IPS DF 4.7 (cell line): ENCODE results near the gene KLHL36.
"Not testable (repeated sequence)": the region's sequence is repeated elsewhere in the genome, so short reads cannot be mapped to it uniquely, and the experiment has no call there.

Source experiments
- DNase-seq: peaks from one replicate; pipeline ENCODE4 v3.0.0-alpha.2; 2013; ENCODE audit warnings: low spot score; ENCODE audit errors: extremely low read depth

KLHL36 gene

GRCh38 chr16:84690088-84690819 lies 41.9 kb downstream of the KLHL36 start:
- DNase-seq = no peak

DNA sequence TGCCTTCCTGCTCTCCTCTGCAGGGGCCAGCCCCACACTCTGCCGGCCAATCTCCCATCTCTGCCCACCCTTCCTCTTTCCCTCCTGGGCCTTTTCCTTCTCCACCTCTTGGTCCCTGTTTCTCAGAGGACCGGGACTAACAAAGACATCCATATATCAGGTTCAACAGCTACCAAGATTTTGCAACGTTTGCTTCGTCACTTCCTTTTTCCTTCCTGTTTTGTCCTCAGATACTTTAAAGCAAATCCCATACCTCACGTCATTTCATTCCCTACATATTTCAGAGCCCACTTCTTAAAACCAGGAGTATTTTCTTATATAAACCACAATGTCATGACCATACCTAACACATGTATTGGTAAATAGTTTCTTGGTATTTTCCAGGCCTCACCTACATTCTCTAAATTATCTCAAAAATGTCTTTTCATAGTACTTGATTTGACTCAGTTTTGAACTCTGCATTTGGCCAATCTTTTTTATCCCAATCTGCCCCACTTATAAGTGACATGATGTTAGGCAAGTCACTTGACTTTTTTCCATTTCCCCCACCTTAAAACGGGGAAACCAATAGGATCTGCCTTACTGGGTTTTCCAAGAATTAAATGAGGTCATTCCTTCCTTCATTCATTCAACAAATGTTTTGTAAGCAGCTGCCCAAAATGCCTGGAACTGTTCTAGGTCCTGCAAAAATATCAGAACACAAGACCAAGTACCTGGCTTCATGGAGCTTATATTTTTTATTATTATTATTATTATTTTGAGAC lies 44.3 kb downstream of the KLHL36 start:
- DNase-seq = no peak

- not testable (repeated sequence) for DNase-seq
Measured at GRCh38 chr16:84693869-84694268, 45.6 kb downstream of the KLHL36 start.

GRCh38 chr16:84694980-84695379 lies 46.7 kb downstream of the KLHL36 start:
- DNase-seq = no peak

- DNase-seq = no peak
Measured at GRCh38 chr16:84699147-84699711, 50.9 kb downstream of the KLHL36 start.

DNA sequence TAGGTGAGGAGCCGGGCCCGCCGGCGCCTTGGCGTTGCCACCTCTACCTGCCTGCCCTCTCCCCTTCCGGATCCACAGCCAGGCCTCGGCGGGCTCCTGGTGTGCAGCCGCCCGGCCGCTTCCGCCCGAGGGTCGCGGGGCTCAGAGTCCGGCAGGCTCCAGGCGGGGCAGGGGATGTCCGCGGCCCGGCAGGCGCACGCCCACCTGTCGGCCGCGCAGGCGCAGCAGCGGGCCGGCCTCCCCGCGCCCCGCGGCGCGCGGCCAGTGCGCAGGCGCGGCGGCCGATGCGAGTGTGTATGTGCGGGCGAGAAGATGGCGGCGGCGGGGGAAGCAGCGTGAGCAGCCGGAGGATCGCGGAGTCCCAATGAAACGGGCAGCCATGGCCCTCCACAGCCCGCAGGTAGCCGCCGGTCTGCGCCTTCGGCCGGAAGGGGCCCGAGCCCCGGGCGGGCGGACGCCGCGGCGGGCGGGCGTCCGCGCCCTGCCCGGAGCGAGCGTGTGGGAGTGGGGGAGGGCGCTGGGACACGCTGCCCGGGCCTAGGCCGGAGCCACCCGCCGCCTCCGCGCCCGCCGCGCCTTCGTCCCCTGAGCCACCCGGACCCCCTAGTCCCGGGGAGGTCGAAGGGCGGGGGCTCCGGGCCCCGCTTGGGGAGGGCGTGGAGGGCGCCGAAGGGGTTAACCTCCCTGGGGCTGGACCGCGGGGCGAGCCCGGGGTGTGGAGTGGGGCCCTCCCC lies 51.6 kb downstream of the KLHL36 start, which contains the start of gene USP10:
Gene USP10, plus strand, starts transcription at position 289 of the 734 bp plus-strand sequence. Its CDS starts 91 bp downstream, at position 380.
- DNase-seq = no peak

GRCh38 chr16:84700446-84701300 lies 52.4 kb downstream of the KLHL36 start:
- DNase-seq = no peak

DNA sequence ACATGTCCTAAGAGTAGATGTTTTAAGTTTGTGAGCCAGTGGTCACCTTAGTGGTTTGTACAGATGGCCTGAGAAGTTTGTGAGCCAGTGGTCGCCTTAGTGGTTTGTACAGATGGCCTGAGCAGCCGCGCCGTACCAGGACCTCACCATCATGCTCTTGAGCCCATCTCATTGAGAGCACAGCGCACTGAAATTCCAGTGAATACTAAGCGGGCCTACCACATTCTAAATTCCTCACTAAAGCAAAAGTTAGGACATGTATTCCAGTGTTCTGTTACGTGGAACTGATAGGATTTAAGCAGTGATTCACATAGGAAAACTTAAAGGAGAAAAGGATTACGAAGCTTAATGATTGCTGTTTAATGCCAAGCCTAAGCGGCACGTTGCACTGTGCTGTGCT lies 55.4 kb downstream of the KLHL36 start:
- no peak for DNase-seq

DNA sequence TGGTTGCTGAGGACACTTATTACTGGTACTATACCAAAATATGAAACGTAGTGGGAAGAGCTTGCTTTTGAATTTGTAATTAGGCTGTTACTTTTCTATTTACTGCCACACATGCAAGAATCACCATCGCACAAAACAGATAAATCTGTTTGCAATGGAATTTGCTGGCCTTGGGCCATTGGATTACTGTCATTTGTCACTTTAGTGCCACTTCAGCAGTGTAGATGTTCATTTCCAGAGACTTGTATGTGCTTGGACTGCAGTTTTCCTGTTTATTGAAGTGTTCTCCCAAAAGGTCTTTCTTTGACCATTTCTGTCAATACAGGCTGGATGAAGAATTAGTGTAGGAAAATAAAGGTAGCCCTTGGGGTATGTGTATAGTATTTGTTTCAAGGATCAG lies 55.9 kb downstream of the KLHL36 start:
- no peak for DNase-seq

DNA sequence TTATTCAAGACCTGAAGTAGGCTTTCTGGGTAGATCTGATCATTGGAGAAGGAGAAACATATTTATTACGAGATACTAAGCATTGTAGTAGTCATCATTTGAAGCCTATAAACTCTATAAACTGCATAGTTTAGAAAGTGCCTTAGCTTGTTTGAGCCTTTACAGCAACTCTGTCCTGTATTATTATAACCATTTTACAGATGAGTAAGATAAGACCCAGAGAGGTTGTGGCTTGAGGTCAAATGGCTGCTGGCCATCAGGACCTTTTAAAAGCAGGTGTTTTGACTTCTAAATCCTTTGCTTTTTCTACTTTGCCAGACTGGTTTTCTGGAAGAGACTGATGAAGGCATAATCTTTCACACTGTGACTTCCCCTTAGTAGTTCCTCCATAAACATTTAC lies 58.5 kb downstream of the KLHL36 start:
- DNase-seq = no peak

DNA sequence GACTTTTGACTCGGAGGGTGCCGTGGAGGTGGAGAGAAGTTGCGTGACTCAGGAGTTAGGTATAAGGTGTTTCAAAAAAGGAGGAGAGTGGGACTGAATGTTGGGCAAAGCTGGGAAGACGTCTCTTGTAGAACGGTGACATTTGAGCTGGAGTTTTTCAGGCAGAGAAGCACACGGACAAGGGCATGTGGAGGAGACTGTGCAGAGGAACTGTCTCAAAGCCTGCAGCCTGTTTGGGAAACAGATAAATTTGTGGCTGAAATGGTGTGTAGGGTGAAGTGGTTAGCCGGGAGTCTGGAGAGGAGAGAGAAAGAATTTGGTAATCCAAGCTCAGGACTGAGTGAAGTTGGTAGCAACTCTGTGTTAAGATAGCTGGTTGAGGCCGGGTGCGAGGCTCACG lies 61.3 kb downstream of the KLHL36 start:
- no peak for DNase-seq

DNA sequence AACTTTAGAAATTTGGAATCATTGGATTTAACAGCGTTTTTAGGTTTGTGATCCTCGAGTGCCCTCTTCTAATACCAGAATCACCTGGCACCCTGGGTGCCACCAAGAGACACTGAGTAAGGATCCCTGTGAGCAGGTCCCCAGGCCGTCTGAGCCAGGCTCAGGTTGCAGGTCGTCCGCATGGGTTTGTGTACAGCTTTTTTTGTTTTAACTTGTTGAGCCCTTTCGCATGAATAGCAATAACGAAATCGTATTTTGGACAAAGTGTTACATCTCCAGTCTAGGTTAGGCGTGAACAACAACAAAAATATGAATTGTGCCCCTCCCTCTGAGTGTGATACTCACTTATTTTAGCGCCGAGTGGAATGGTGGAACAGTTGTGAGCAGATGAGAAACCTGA lies 62.4 kb downstream of the KLHL36 start:
- no peak for DNase-seq
